Stimulated activated CD4-positive, alpha-beta T cell treated with anti-CD3 and anti-CD28 coated beads, Interleukin-2, amount 100 ng/mL, for 24 hours (primary cell): Measurements from ENCODE around the gene SULT1E1.

ENCODE experiments used
- DNase-seq, 2 donors: peaks; one replicate each; pipeline ENCODE4 v3.0.0-alpha.2; 2020

SULT1E1 gene

GRCh38 chr4:69860052-69860451 lies at the start of gene SULT1E1:
TSS of gene SULT1E1 (minus strand) at chr4:69860145. CDS start at chr4:69857644, 2,501 bp downstream.
- no peak for DNase-seq

GRCh38 chr4:69909195-69909594 lies 49.2 kb upstream of the SULT1E1 start:
- no peak for DNase-seq

GRCh38 chr4:69907151-69907550 lies 47.2 kb upstream of the SULT1E1 start:
- DNase-seq, result no peak

- DNase-seq, result no peak
These were observed 36.7 kb upstream of the SULT1E1 start for GRCh38 chr4:69896530-69897116.

- no peak for DNase-seq
These were observed 34.8 kb upstream of the SULT1E1 start for GRCh38 chr4:69894721-69895120.

GRCh38 chr4:69894186-69894585 lies 34.2 kb upstream of the SULT1E1 start:
- no peak for DNase-seq

GRCh38 chr4:69888336-69888735 lies 28.4 kb upstream of the SULT1E1 start:
- DNase-seq, result no peak

GRCh38 chr4:69882150-69882549 lies 22.2 kb upstream of the SULT1E1 start:
- no peak for DNase-seq

GRCh38 chr4:69881173-69881773 lies 21.3 kb upstream of the SULT1E1 start:
- peak in 1 of 2 donors; percentile 6 for DNase-seq

- no peak for DNase-seq
These were observed 18.3 kb upstream of the SULT1E1 start for GRCh38 chr4:69878250-69878649.

- no peak for DNase-seq
These were observed 17.5 kb upstream of the SULT1E1 start for GRCh38 chr4:69877453-69877852.

GRCh38 chr4:69876071-69876470 lies 16.1 kb upstream of the SULT1E1 start:
- no peak for DNase-seq

GRCh38 chr4:69875576-69875975 lies 15.6 kb upstream of the SULT1E1 start:
- DNase-seq, result no peak

- no peak for DNase-seq
These were observed 14.6 kb upstream of the SULT1E1 start for GRCh38 chr4:69874507-69874906.

GRCh38 chr4:69861756-69862155 lies 1.8 kb upstream of the SULT1E1 start:
- no peak for DNase-seq

GRCh38 chr4:69860521-69861298 lies 765 bp upstream of the SULT1E1 start:
- no peak for DNase-seq

- no peak for DNase-seq
These were observed 732 bp downstream of the SULT1E1 start for GRCh38 chr4:69859140-69859685.

- DNase-seq, result no peak
These were observed 1.3 kb downstream of the SULT1E1 start for GRCh38 chr4:69858690-69859089.

- no peak for DNase-seq
These were observed 4.1 kb downstream of the SULT1E1 start for GRCh38 chr4:69855822-69856221.

- no peak for DNase-seq
These were observed 10.0 kb downstream of the SULT1E1 start for GRCh38 chr4:69849969-69850368.

GRCh38 chr4:69849297-69849696 lies 10.6 kb downstream of the SULT1E1 start:
- DNase-seq, result no peak

GRCh38 chr4:69848028-69848427 lies 11.9 kb downstream of the SULT1E1 start:
- no peak for DNase-seq

GRCh38 chr4:69843932-69844331 lies 16.0 kb downstream of the SULT1E1 start:
- DNase-seq, result no peak

GRCh38 chr4:69843301-69843700 lies 16.6 kb downstream of the SULT1E1 start:
- DNase-seq, result no peak
